ENCODE data around the gene SDR42E2. TPM values are rescaled to one million over a fixed set of nuclear protein-coding genes. Genes with fewer than 3 reads are reported as not detected.
"Not testable (repeated sequence)": the region's sequence is repeated elsewhere in the genome, so short reads cannot be mapped to it uniquely, and the experiment has no call there.

Gene SDR42E2
- total and polyA plus RNA-seq, 2 donors (not counting 1 experiment from before 2014, with no cell fraction given), result under 0.01 TPM; not detected in 1

- no peak for DNase-seq (ENCODE audit: low read depth in 2 of 2)
- Histone ChIP-seq H3K4me3 (replicated peaks in 1 of 4; ENCODE audit: control extremely low read depth in 1 of 4, insufficient read depth in 1 of 4, low read depth in 3 of 4, low read length in 4 of 4) (no peak overlapping the region), H3K27ac (ENCODE audit: insufficient read depth, low read length) (no peak overlapping the region), H3K79me2 (ENCODE audit: control insufficient read depth, insufficient read depth, low read length) (no peaks in the 10 kb centered on the region), H3K36me3 (ENCODE audit: control insufficient read depth, insufficient read depth, low read length) (no peaks in the 10 kb centered on the region), H3K27me3 (ENCODE audit: control insufficient read depth, insufficient read depth, low read length) (no peaks in the 10 kb centered on the region), H3K9me3 (ENCODE audit: control insufficient read depth, insufficient read depth, low read depth, low read length) (no peaks in the 10 kb centered on the region), H3K9ac (ENCODE audit: insufficient read depth, low read length) (no peak overlapping the region), H4K20me1 (ENCODE audit: control insufficient read depth, extremely low read depth, insufficient read depth, low read length) (no peaks in the 10 kb centered on the region), H3K4me1 (ENCODE audit: control insufficient read depth, extremely low read depth, insufficient read depth, low read length) (no peaks in the 10 kb centered on the region), H3K4me2 (ENCODE audit: extremely low read depth, insufficient read depth, low read length) (no peak overlapping the region), H2AFZ (ENCODE audit: low read length) (no peak overlapping the region)
- TF ChIP-seq CTCF (conservative IDR thresholded peaks at IDR 0.05 in 1 of 2, IDR thresholded peaks at IDR 0.05 in 1 of 2; ENCODE audit: low read depth in 1 of 2, low read length in 2 of 2) (no peak), EZH2 (IDR thresholded peaks at IDR 0.05; ENCODE audit: low read length, missing control alignments) (no peak)
Measured at GRCh38 chr16:22152316-22152715, 10.0 kb upstream of the SDR42E2 start.

DNA sequence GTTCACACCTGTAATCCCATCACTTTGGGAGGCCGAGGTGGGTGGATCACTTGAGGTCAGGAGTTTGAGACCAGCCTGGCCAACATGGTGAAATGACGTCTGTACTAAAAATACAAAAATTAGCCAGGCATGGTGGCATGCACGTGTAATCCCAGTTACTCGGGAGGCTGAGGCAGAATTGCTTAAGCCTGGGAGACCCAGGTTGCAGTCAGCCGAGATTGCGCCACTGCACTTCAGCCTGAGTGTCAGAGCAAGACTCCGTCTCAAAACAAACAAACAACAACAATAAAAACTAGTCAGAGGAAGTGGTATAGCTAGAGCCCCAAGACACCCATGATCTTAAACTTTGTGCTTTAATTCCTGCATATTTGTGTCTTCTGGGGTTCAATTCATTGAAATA lies 9.2 kb upstream of the SDR42E2 start:
- H4K20me1 ChIP-seq (ENCODE audit: control insufficient read depth, extremely low read depth, insufficient read depth, low read length); DNase-seq (ENCODE audit: low read depth in 2 of 2); H3K27me3 ChIP-seq (ENCODE audit: control insufficient read depth, insufficient read depth, low read length); H3K9ac ChIP-seq (ENCODE audit: insufficient read depth, low read length); H3K79me2 ChIP-seq (ENCODE audit: control insufficient read depth, insufficient read depth, low read length); H2AFZ ChIP-seq (ENCODE audit: low read length); H3K4me2 ChIP-seq (ENCODE audit: extremely low read depth, insufficient read depth, low read length); H3K4me3 ChIP-seq (replicated peaks in 1 of 4; ENCODE audit: control extremely low read depth in 1 of 4, insufficient read depth in 1 of 4, low read depth in 3 of 4, low read length in 4 of 4); H3K27ac ChIP-seq (ENCODE audit: insufficient read depth, low read length); H3K9me3 ChIP-seq (ENCODE audit: control insufficient read depth, insufficient read depth, low read depth, low read length); H3K36me3 ChIP-seq (ENCODE audit: control insufficient read depth, insufficient read depth, low read length); H3K4me1 ChIP-seq (ENCODE audit: control insufficient read depth, extremely low read depth, insufficient read depth, low read length): not testable (repeated sequence)

DNA sequence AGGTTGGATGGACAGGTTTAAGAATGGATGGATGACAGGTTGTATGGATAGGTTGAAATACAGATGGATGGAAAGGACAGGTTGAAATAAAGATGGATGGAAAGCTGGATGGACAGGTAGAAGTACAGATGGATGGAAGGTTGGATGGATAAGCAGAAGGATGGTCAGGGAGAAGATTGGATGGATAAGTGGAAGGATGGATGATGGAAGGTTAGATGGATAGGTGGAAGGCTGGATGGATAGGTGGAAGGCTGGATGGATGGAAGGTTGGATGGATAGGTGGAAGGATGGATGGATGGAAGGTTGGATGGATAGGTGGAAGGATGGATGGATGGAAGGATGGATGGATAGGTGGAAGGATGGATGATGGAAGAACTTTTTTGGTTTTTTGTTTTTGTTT lies 905 bp upstream of the SDR42E2 start:
- no peak for TF ChIP-seq EZH2 (IDR thresholded peaks at IDR 0.05; ENCODE audit: low read length, missing control alignments)
- TF ChIP-seq CTCF (conservative IDR thresholded peaks at IDR 0.05 in 1 of 2, IDR thresholded peaks at IDR 0.05 in 1 of 2; ENCODE audit: low read depth in 1 of 2, low read length in 2 of 2), result no peak
- H3K9me3 ChIP-seq (ENCODE audit: control insufficient read depth, insufficient read depth, low read depth, low read length), result no peaks in the 10 kb centered on the region
- no peak overlapping the region for H3K4me3 ChIP-seq (replicated peaks in 1 of 4; ENCODE audit: control extremely low read depth in 1 of 4, insufficient read depth in 1 of 4, low read depth in 3 of 4, low read length in 4 of 4)
- no peak overlapping the region for H3K4me2 ChIP-seq (ENCODE audit: extremely low read depth, insufficient read depth, low read length)
- no peak overlapping the region for H3K27ac ChIP-seq (ENCODE audit: insufficient read depth, low read length)
- H2AFZ ChIP-seq (ENCODE audit: low read length), result no peak overlapping the region
- no peaks in the 10 kb centered on the region for H3K79me2 ChIP-seq (ENCODE audit: control insufficient read depth, insufficient read depth, low read length)
- H3K9ac ChIP-seq (ENCODE audit: insufficient read depth, low read length), result no peak overlapping the region
- no peaks in the 10 kb centered on the region for H3K4me1 ChIP-seq (ENCODE audit: control insufficient read depth, extremely low read depth, insufficient read depth, low read length)
- H3K36me3 ChIP-seq (ENCODE audit: control insufficient read depth, insufficient read depth, low read length), result no peaks in the 10 kb centered on the region
- peaks cover 20% of the 10 kb centered on the region for H3K27me3 ChIP-seq (ENCODE audit: control insufficient read depth, insufficient read depth, low read length)
- DNase-seq (ENCODE audit: low read depth in 2 of 2), result no peak
- H4K20me1 ChIP-seq (ENCODE audit: control insufficient read depth, extremely low read depth, insufficient read depth, low read length), result no peaks in the 10 kb centered on the region

Data from fibroblast of lung (primary cell).